Stimulated activated CD4-positive, alpha-beta T cell treated with anti-CD3 and anti-CD28 coated beads, Interleukin-15, amount 100 ng/mL, for 24 hours (primary cell): ENCODE measurements around the gene BSX.

Experiments
- DNase-seq: peaks from one replicate; pipeline ENCODE4 v3.0.0-alpha.2; 2020

The BSX gene

DNA sequence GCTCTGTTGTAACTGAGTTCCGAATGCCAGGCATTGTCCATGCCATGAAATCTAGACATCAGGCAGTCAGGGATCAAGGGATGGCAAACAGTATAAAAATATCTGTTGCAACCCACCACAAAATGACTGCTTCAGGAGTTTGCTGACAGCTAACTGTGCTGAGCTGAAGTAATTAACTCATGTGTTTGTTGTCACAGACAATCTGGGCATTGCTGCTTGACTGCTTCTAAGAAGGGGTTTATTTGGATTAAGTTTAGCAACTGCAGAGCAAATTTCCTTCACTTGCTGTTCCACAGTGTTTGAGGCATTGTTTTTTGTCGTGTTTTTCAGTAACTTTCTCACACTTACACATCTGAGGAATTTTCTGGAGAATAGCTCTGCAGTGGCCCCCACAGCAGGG is 30.4 kb downstream of the BSX start:
- no peak for DNase-seq

DNA sequence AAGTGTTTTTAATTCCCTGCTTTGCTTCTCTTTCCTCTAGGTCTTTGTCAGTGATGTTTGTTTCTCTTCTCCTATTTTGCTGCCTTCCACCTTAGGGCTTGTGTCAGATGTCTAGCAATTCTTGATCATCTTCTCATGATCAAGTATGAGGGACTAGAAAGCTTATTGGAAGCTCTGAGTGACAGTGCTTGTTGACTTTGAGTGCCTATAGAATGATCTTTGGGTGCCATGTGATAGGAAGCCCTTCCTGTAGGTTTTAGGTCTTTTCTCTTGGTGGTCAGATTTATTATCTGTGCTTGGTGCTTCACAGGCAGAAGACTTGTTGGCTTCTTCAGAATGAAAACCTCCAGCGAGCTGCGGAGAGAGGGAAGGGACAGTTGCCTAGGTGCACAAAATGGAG is 43.1 kb downstream of the BSX start:
- DNase-seq = no peak

- no peak for DNase-seq
Measured at GRCh38 chr11:122937983-122938382, 43.7 kb downstream of the BSX start.

GRCh38 chr11:122933416-122933815 is 48.2 kb downstream of the BSX start:
- DNase-seq = no peak

- DNase-seq = no peak
Measured at GRCh38 chr11:122931510-122931909, 50.1 kb downstream of the BSX start.
